GM23338 (cell line): ENCODE results near the gene NEMP2. TPM values are rescaled to one million over a fixed set of nuclear protein-coding genes. Genes with fewer than 3 reads are reported as not detected.

Experiments
- ATAC-seq: fragments of 200-7000 bp; cut with Tn5 transposase; 3 replicates; pipeline ENCODE4 v1.9.1; 2020
- DNase-seq: peaks from one replicate; pipeline ENCODE4 v3.0.0-alpha.2; 2015; ENCODE audit warnings: low spot score
- H2AFZ ChIP-seq: fragments of 200-600 bp; sonication (generic); 2 replicates; pipeline ENCODE4 v1.8.0; 2016; ENCODE audit warnings: antibody characterized with exemption, mild to moderate bottlenecking, moderate library complexity
- H3F3A ChIP-seq: fragments of 200-600 bp; sonication (generic); replicated peaks from 2 replicates; pipeline ENCODE4 v1.8.0; 2017; ENCODE audit warnings: antibody characterized with exemption, mixed run types, low read depth
- H3K27ac ChIP-seq: fragments of 200-600 bp; sonication (generic); 2 replicates; pipeline ENCODE4 v1.6.1; 2016; ENCODE audit warnings: low read depth
- H3K27me3 ChIP-seq: fragments of 200-600 bp; sonication (generic); 2 replicates; pipeline ENCODE4 v1.8.0; 2016; ENCODE audit warnings: mild to moderate bottlenecking, mixed run types, moderate library complexity; ENCODE audit not compliant: insufficient read depth
- H3K36me3 ChIP-seq: fragments of 200-600 bp; sonication (generic); 2 replicates; pipeline ENCODE4 v1.8.0; 2016; ENCODE audit warnings: mild to moderate bottlenecking; ENCODE audit not compliant: insufficient read depth
- H3K4me1 ChIP-seq: fragments of 200-600 bp; sonication (generic); 2 replicates; pipeline ENCODE4 v1.8.0; 2016; ENCODE audit warnings: mild to moderate bottlenecking, moderate library complexity; ENCODE audit not compliant: insufficient read depth
- H3K4me2 ChIP-seq: fragments of 200-600 bp; sonication (generic); 2 replicates; pipeline ENCODE4 v1.7.1; 2017; ENCODE audit warnings: mixed run types
- H3K4me3 ChIP-seq: fragments of 200-600 bp; sonication (generic); 2 replicates; pipeline ENCODE4 v1.6.1; 2016; ENCODE audit warnings: mixed run types
- H3K79me2 ChIP-seq: fragments of 200-600 bp; sonication (generic); replicated peaks from 2 replicates; pipeline ENCODE4 v1.8.0; 2017; ENCODE audit warnings: mild to moderate bottlenecking; ENCODE audit not compliant: insufficient read depth
- H3K9me2 ChIP-seq: fragments of 200-600 bp; sonication (generic); 2 replicates; pipeline ENCODE4 v1.8.0; 2017; ENCODE audit not compliant: insufficient read depth
- H4K20me1 ChIP-seq: fragments of 200-600 bp; sonication (generic); replicated peaks from 2 replicates; pipeline ENCODE4 v1.8.0; 2017; ENCODE audit warnings: mild to moderate bottlenecking; ENCODE audit not compliant: insufficient read depth
- H3K27ac Mint-ChIP-seq: 2 replicates; pipeline ENCODE4 v1.8.0; 2020; ENCODE audit warnings: inconsistent platforms, mild to moderate bottlenecking, moderate library complexity, mixed read lengths
- H3K27me3 Mint-ChIP-seq: 3 replicates; pipeline ENCODE4 v1.8.0; 2022; ENCODE audit warnings: low read depth, mild to moderate bottlenecking, moderate library complexity, mixed read lengths, inconsistent platforms; ENCODE audit not compliant: insufficient read depth, poor library complexity
- H3K36me3 Mint-ChIP-seq: 3 replicates; pipeline ENCODE4 v1.8.0; 2021; ENCODE audit warnings: low read depth, mild to moderate bottlenecking, inconsistent platforms, moderate library complexity, mixed read lengths
- H3K4me1 Mint-ChIP-seq: 3 replicates; pipeline ENCODE4 v1.8.0; 2020; ENCODE audit warnings: mild to moderate bottlenecking, inconsistent platforms, mixed read lengths
- H3K4me3 Mint-ChIP-seq: 3 replicates; pipeline ENCODE4 v1.8.0; 2021; ENCODE audit warnings: moderate library complexity, mild to moderate bottlenecking, inconsistent platforms, mixed read lengths
- H3K9me3 Mint-ChIP-seq: 3 replicates; pipeline ENCODE4 v1.8.0; 2020; ENCODE audit warnings: moderate library complexity, mild to moderate bottlenecking, inconsistent platforms, mixed read lengths
- EZH2phosphoT487 ChIP-seq: fragments of 200-600 bp; sonication (generic); IDR thresholded peaks from one replicate; pipeline ENCODE4 v1.8.1; 2018; ENCODE audit warnings: antibody characterized with exemption; ENCODE audit not compliant: unreplicated experiment
- NANOG ChIP-seq: IDR thresholded peaks from 2 replicates; pipeline ENCODE4 v1.6.1; 2016; ENCODE audit warnings: antibody characterized with exemption, borderline replicate concordance
- POLR2AphosphoS5 ChIP-seq: IDR thresholded peaks from 2 replicates; pipeline ENCODE4 v1.6.1; 2016; ENCODE audit warnings: antibody characterized with exemption, low read depth
- ZNF114 ChIP-seq: fragments of 250-450 bp; sonication (Bioruptor Pico); IDR thresholded peaks from 2 replicates; pipeline ENCODE4 v1.5.0; 2020; ENCODE audit warnings: mild to moderate bottlenecking, moderate library complexity
- polyA plus RNA-seq: library from polyadenylated mRNA; unstranded; fragments of >200 nt; fragmentation: Nextera tagmentation; extraction: Ambion mirVana; gene quantifications from 2 replicates; pipeline ENCODE4 v1.2.1, GENCODE V29; 2016
- total RNA-seq: library from RNA; depleted of rRNA; stranded (reverse); fragments of >200 nt; shearing (Covaris generic); gene quantifications from 2 replicates; pipeline ENCODE4 v1.2.3, GENCODE V29; 2014
- TF ChIP-seq, protein P1 (sequence below): fragments of 250-450 bp; sonication (Bioruptor Pico); IDR thresholded peaks from 2 replicates; pipeline ENCODE4 v1.5.0; 2020; ENCODE audit warnings: mild to moderate bottlenecking, moderate library complexity
- TF ChIP-seq, protein P2 (sequence below), 2 experiments: fragments of 200-600 bp in 1 of 2; sonication (generic) in 1 of 2; conservative IDR thresholded peaks; 2 replicates each; pipeline versions ENCODE4 v1.5.1 to v1.6.1; 2016 to 2017; ENCODE audit warnings: antibody characterized with exemption in 2 of 2, low read depth in 2 of 2, mild to moderate bottlenecking in 2 of 2, moderate library complexity in 1 of 2
- TF ChIP-seq, protein P3 (sequence below): IDR thresholded peaks from one replicate; pipeline ENCODE4 v1.6.1; 2018; ENCODE audit warnings: antibody characterized with exemption; ENCODE audit not compliant: unreplicated experiment
- TF ChIP-seq, protein P4 (sequence below): IDR thresholded peaks from 2 replicates; pipeline ENCODE4 v1.6.1; 2016; ENCODE audit warnings: antibody characterized with exemption

The NEMP2 gene
- total and polyA plus RNA-seq, 2 experiments from 2014 or later = 1.2 to 4.0 TPM

DNA sequence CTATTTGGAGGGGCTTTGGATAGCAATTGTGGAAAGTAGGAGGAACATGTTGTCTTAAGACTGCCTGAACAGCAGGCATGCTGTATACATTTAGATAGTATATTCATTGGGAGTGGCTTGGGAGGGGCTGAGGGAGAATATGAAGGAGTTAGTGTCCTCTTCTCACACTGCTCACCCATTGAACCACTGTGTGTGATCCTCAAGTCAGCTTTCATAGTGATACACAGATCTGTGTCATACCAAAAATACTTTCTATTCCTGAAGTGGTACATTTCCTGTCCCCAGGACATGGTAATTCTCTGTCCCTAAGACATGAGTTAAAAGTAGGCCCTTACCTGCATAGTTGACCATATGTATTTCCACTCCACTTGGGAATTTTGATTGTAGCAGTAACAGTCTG lies 9.6 kb downstream of the NEMP2 start:
- H3K79me2 ChIP-seq = no peaks in the 10 kb centered on the region
- peaks cover 5% of the 10 kb centered on the region; the same call in 1 of the 2 replicates for H3K4me1 ChIP-seq
- no peak overlapping the region for H3K4me3 Mint-ChIP-seq
- H2AFZ ChIP-seq = no peak overlapping the region
- H3K27ac Mint-ChIP-seq = no peak overlapping the region
- no peak for TF ChIP-seq POLR2AphosphoS5
- no peak for TF ChIP-seq EZH2phosphoT487
- TF ChIP-seq, protein P1, sequence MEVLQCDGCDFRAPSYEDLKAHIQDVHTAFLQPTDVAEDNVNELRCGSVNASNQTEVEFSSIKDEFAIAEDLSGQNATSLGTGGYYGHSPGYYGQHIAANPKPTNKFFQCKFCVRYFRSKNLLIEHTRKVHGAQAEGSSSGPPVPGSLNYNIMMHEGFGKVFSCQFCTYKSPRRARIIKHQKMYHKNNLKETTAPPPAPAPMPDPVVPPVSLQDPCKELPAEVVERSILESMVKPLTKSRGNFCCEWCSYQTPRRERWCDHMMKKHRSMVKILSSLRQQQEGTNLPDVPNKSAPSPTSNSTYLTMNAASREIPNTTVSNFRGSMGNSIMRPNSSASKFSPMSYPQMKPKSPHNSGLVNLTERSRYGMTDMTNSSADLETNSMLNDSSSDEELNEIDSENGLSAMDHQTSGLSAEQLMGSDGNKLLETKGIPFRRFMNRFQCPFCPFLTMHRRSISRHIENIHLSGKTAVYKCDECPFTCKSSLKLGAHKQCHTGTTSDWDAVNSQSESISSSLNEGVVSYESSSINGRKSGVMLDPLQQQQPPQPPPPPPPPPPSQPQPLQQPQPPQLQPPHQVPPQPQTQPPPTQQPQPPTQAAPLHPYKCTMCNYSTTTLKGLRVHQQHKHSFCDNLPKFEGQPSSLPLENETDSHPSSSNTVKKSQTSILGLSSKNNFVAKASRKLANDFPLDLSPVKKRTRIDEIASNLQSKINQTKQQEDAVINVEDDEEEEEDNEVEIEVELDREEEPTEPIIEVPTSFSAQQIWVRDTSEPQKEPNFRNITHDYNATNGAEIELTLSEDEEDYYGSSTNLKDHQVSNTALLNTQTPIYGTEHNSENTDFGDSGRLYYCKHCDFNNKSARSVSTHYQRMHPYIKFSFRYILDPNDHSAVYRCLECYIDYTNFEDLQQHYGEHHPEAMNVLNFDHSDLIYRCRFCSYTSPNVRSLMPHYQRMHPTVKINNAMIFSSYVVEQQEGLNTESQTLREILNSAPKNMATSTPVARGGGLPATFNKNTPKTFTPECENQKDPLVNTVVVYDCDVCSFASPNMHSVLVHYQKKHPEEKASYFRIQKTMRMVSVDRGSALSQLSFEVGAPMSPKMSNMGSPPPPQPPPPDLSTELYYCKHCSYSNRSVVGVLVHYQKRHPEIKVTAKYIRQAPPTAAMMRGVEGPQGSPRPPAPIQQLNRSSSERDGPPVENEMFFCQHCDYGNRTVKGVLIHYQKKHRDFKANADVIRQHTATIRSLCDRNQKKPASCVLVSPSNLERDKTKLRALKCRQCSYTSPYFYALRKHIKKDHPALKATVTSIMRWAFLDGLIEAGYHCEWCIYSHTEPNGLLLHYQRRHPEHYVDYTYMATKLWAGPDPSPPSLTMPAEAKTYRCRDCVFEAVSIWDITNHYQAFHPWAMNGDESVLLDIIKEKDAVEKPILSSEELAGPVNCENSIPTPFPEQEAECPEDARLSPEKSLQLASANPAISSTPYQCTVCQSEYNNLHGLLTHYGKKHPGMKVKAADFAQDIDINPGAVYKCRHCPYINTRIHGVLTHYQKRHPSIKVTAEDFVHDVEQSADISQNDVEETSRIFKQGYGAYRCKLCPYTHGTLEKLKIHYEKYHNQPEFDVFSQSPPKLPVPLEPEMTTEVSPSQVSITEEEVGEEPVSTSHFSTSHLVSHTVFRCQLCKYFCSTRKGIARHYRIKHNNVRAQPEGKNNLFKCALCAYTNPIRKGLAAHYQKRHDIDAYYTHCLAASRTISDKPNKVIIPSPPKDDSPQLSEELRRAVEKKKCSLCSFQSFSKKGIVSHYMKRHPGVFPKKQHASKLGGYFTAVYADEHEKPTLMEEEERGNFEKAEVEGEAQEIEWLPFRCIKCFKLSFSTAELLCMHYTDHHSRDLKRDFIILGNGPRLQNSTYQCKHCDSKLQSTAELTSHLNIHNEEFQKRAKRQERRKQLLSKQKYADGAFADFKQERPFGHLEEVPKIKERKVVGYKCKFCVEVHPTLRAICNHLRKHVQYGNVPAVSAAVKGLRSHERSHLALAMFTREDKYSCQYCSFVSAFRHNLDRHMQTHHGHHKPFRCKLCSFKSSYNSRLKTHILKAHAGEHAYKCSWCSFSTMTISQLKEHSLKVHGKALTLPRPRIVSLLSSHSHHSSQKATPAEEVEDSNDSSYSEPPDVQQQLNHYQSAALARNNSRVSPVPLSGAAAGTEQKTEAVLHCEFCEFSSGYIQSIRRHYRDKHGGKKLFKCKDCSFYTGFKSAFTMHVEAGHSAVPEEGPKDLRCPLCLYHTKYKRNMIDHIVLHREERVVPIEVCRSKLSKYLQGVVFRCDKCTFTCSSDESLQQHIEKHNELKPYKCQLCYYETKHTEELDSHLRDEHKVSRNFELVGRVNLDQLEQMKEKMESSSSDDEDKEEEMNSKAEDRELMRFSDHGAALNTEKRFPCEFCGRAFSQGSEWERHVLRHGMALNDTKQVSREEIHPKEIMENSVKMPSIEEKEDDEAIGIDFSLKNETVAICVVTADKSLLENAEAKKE (CRISPR knock-in tag) = no peak
- TF ChIP-seq, protein P2, sequence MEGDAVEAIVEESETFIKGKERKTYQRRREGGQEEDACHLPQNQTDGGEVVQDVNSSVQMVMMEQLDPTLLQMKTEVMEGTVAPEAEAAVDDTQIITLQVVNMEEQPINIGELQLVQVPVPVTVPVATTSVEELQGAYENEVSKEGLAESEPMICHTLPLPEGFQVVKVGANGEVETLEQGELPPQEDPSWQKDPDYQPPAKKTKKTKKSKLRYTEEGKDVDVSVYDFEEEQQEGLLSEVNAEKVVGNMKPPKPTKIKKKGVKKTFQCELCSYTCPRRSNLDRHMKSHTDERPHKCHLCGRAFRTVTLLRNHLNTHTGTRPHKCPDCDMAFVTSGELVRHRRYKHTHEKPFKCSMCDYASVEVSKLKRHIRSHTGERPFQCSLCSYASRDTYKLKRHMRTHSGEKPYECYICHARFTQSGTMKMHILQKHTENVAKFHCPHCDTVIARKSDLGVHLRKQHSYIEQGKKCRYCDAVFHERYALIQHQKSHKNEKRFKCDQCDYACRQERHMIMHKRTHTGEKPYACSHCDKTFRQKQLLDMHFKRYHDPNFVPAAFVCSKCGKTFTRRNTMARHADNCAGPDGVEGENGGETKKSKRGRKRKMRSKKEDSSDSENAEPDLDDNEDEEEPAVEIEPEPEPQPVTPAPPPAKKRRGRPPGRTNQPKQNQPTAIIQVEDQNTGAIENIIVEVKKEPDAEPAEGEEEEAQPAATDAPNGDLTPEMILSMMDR (conservative IDR thresholded peaks at IDR 0.05; ENCODE audit: low read depth in 2 of 2) = no peak
- no peak for TF ChIP-seq ZNF114 (CRISPR knock-in tag)
- no peak for TF ChIP-seq NANOG
- TF ChIP-seq, protein P3, sequence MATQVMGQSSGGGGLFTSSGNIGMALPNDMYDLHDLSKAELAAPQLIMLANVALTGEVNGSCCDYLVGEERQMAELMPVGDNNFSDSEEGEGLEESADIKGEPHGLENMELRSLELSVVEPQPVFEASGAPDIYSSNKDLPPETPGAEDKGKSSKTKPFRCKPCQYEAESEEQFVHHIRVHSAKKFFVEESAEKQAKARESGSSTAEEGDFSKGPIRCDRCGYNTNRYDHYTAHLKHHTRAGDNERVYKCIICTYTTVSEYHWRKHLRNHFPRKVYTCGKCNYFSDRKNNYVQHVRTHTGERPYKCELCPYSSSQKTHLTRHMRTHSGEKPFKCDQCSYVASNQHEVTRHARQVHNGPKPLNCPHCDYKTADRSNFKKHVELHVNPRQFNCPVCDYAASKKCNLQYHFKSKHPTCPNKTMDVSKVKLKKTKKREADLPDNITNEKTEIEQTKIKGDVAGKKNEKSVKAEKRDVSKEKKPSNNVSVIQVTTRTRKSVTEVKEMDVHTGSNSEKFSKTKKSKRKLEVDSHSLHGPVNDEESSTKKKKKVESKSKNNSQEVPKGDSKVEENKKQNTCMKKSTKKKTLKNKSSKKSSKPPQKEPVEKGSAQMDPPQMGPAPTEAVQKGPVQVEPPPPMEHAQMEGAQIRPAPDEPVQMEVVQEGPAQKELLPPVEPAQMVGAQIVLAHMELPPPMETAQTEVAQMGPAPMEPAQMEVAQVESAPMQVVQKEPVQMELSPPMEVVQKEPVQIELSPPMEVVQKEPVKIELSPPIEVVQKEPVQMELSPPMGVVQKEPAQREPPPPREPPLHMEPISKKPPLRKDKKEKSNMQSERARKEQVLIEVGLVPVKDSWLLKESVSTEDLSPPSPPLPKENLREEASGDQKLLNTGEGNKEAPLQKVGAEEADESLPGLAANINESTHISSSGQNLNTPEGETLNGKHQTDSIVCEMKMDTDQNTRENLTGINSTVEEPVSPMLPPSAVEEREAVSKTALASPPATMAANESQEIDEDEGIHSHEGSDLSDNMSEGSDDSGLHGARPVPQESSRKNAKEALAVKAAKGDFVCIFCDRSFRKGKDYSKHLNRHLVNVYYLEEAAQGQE = no peak
- TF ChIP-seq, protein P4, sequence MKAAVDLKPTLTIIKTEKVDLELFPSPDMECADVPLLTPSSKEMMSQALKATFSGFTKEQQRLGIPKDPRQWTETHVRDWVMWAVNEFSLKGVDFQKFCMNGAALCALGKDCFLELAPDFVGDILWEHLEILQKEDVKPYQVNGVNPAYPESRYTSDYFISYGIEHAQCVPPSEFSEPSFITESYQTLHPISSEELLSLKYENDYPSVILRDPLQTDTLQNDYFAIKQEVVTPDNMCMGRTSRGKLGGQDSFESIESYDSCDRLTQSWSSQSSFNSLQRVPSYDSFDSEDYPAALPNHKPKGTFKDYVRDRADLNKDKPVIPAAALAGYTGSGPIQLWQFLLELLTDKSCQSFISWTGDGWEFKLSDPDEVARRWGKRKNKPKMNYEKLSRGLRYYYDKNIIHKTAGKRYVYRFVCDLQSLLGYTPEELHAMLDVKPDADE = no peak
- H3K9me2 ChIP-seq = no peaks in the 10 kb centered on the region
- no peak overlapping the region for H3K4me2 ChIP-seq
- no peak overlapping the region for H3K4me3 ChIP-seq
- H3K9me3 Mint-ChIP-seq = no peaks in the 10 kb centered on the region
- H4K20me1 ChIP-seq = no peaks in the 10 kb centered on the region
- no peak overlapping the region for H3K27ac ChIP-seq
- H3K36me3 Mint-ChIP-seq = no peaks in the 10 kb centered on the region; the same call in 1 of the 3 replicates
- no peaks in the 10 kb centered on the region for H3K27me3 ChIP-seq
- no peak for ATAC-seq
- no peaks in the 10 kb centered on the region for H3K36me3 ChIP-seq
- DNase-seq = no peak
- H3F3A ChIP-seq = no peaks in the 10 kb centered on the region
- H3K27me3 Mint-ChIP-seq = peaks cover 2% of the 10 kb centered on the region
- peaks cover 25% of the 10 kb centered on the region for H3K4me1 Mint-ChIP-seq
